Activated naive CD8-positive, alpha-beta T cell treated with anti-CD3 and anti-CD28 coated beads, Interleukin-2, amount 50 U/mL, for 16 hours (primary cell): Measurements from ENCODE around the gene MRPL41.
"Not testable (repeated sequence)": the region's sequence is repeated elsewhere in the genome, so short reads cannot be mapped to it uniquely, and the experiment has no call there.

Source experiments
- DNase-seq: peaks from one replicate; pipeline ENCODE4 v3.0.0-alpha.2; 2020; ENCODE audit warnings: low read depth, low spot score

The MRPL41 gene

GRCh38 chr9:137521405-137521985 is 30.2 kb upstream of the MRPL41 start:
- no peak for DNase-seq

GRCh38 chr9:137522746-137523455 is 28.8 kb upstream of the MRPL41 start:
- no peak for DNase-seq

- DNase-seq, result no peak
These were observed 27.3 kb upstream of the MRPL41 start for GRCh38 chr9:137524161-137524980.

- no peak for DNase-seq
These were observed 26.7 kb upstream of the MRPL41 start for GRCh38 chr9:137524981-137525317.

GRCh38 chr9:137530331-137530730 is 21.3 kb upstream of the MRPL41 start:
- no peak for DNase-seq

- DNase-seq, result no peak
These were observed 20.4 kb upstream of the MRPL41 start for GRCh38 chr9:137531099-137531765.

GRCh38 chr9:137532891-137533468 is 18.7 kb upstream of the MRPL41 start:
- DNase-seq, result not testable (repeated sequence)

- DNase-seq, result no peak
These were observed 17.2 kb upstream of the MRPL41 start for GRCh38 chr9:137534256-137535119.

GRCh38 chr9:137535120-137535428 is 16.6 kb upstream of the MRPL41 start:
- DNase-seq, result no peak

GRCh38 chr9:137536594-137537131 is 15.0 kb upstream of the MRPL41 start:
- not testable (repeated sequence) for DNase-seq

- DNase-seq, result no peak
These were observed 13.6 kb upstream of the MRPL41 start for GRCh38 chr9:137538058-137538457.

- no peak for DNase-seq
These were observed 11.1 kb upstream of the MRPL41 start for GRCh38 chr9:137540536-137540935.

- DNase-seq, result no peak
These were observed 9.2 kb upstream of the MRPL41 start for GRCh38 chr9:137542486-137542885.

- no peak for DNase-seq
These were observed 8.3 kb upstream of the MRPL41 start for GRCh38 chr9:137543237-137543963.

GRCh38 chr9:137544176-137544760 is 7.4 kb upstream of the MRPL41 start:
- no peak for DNase-seq

- DNase-seq, result no peak
These were observed 6.6 kb upstream of the MRPL41 start for GRCh38 chr9:137545123-137545522.

- no peak for DNase-seq
These were observed 3.8 kb upstream of the MRPL41 start for GRCh38 chr9:137547687-137548543.

GRCh38 chr9:137550231-137550621 is 1.5 kb upstream of the MRPL41 start, which contains the start of gene PNPLA7:
Gene PNPLA7 (minus strand): TSS chr9:137550402. CDS start chr9:137550197, 205 bp downstream.
- DNase-seq, result no peak

GRCh38 chr9:137550958-137551263 is 768 bp upstream of the MRPL41 start:
- DNase-seq, result not testable (repeated sequence)
